Neural progenitor cell (in vitro differentiated cells): ENCODE results near the gene PHF12. TPM values are rescaled to one million over a fixed set of nuclear protein-coding genes. Genes with fewer than 3 reads are reported as not detected.

Experiments used
- DNase-seq: peaks from one replicate; pipeline ENCODE4 v3.0.0-alpha.2; 2016; ENCODE audit warnings: low spot score
- H2AFZ ChIP-seq: fragments of 200-600 bp; sonication (generic); replicated peaks from 2 replicates; pipeline ENCODE4 v1.6.1; 2016; ENCODE audit warnings: antibody characterized with exemption
- H3F3A ChIP-seq: fragments of 200-600 bp; sonication (generic); 2 replicates; pipeline ENCODE4 v1.6.1; 2016; ENCODE audit warnings: antibody characterized with exemption, low read depth
- H3K27ac ChIP-seq: fragments of 200-600 bp; sonication (generic); 2 replicates; pipeline ENCODE4 v1.5.1; 2016; ENCODE audit warnings: mild to moderate bottlenecking
- H3K27me3 ChIP-seq: fragments of 200-600 bp; sonication (generic); 2 replicates; pipeline ENCODE4 v1.6.1; 2016; ENCODE audit warnings: mild to moderate bottlenecking, moderate library complexity
- H3K36me3 ChIP-seq: fragments of 200-600 bp; sonication (generic); 2 replicates; pipeline ENCODE4 v1.5.1; 2016
- H3K4me1 ChIP-seq: fragments of 200-600 bp; sonication (generic); 2 replicates; pipeline ENCODE4 v1.6.1; 2016; ENCODE audit warnings: mixed run types
- H3K4me2 ChIP-seq: fragments of 200-600 bp; sonication (generic); 2 replicates; pipeline ENCODE4 v1.6.1; 2016
- H3K4me3 ChIP-seq: fragments of 200-600 bp; sonication (generic); 2 replicates; pipeline ENCODE4 v1.5.1; 2016
- H3K79me2 ChIP-seq: fragments of 200-600 bp; sonication (generic); 2 replicates; pipeline ENCODE4 v1.6.1; 2016; ENCODE audit warnings: low read depth
- H3K9ac ChIP-seq: fragments of 200-600 bp; sonication (generic); 2 replicates; pipeline ENCODE4 v1.6.1; 2016
- H3K9me3 ChIP-seq: fragments of 200-600 bp; sonication (generic); 2 replicates; pipeline ENCODE4 v1.5.1; 2016; ENCODE audit warnings: low read depth
- H4K20me1 ChIP-seq: fragments of 200-600 bp; sonication (generic); 2 replicates; pipeline ENCODE4 v1.6.1; 2016; ENCODE audit warnings: low read depth
- H3K27ac Mint-ChIP-seq: 3 replicates; pipeline ENCODE4 v1.8.0; 2021; ENCODE audit warnings: mixed read lengths
- H3K27me3 Mint-ChIP-seq: 2 replicates; pipeline ENCODE4 v1.8.0; 2022; ENCODE audit warnings: low read depth, mild to moderate bottlenecking, inconsistent platforms, moderate library complexity, mixed read lengths; ENCODE audit not compliant: insufficient read depth
- H3K36me3 Mint-ChIP-seq: 3 replicates; pipeline ENCODE4 v1.8.0; 2021; ENCODE audit warnings: mixed read lengths
- H3K4me1 Mint-ChIP-seq: 3 replicates; pipeline ENCODE4 v1.8.0; 2021; ENCODE audit warnings: mixed read lengths
- H3K4me3 Mint-ChIP-seq: 3 replicates; pipeline ENCODE4 v1.8.0; 2021; ENCODE audit warnings: mild to moderate bottlenecking, moderate library complexity, mixed read lengths
- H3K9me3 Mint-ChIP-seq: 3 replicates; pipeline ENCODE4 v1.8.0; 2020; ENCODE audit warnings: mixed read lengths
- CTCF ChIP-seq: fragments of 200-600 bp; sonication (generic); IDR thresholded peaks from 2 replicates; pipeline ENCODE4 v1.5.1; 2017; ENCODE audit warnings: antibody characterized with exemption, mild to moderate bottlenecking
- EZH2 ChIP-seq: fragments of 200-600 bp; sonication (generic); IDR thresholded peaks from 2 replicates; pipeline ENCODE4 v1.6.1; 2017; ENCODE audit warnings: antibody characterized with exemption, mild to moderate bottlenecking, moderate library complexity
- EZH2phosphoT487 ChIP-seq: fragments of 200-600 bp; sonication (generic); IDR thresholded peaks from 2 replicates; pipeline ENCODE4 v1.6.1; 2017; ENCODE audit warnings: antibody characterized with exemption
- total RNA-seq: library from RNA; depleted of rRNA; stranded (reverse); fragments of >200 nt; gene quantifications from 2 replicates; pipeline ENCODE4 v1.2.3, GENCODE V29; 2015; ENCODE audit warnings: low replicate concordance

The PHF12 gene
- total RNA-seq, 1 donor from 2014 or later = 49.1 TPM

GRCh38 chr17:28942925-28943324 lies 8.4 kb downstream of the PHF12 start:
- Histone ChIP-seq H3K9ac (no peak overlapping the region), H3K27ac (no peak overlapping the region), H3K4me1 (peaks cover 55% of the 10 kb centered on the region), H4K20me1 (peaks cover 99% of the 10 kb centered on the region), H2AFZ (no peak overlapping the region), H3K4me2 (no peak overlapping the region), H3K27me3 (no peaks in the 10 kb centered on the region), H3K79me2 (peaks cover 100% of the 10 kb centered on the region), H3K4me3 (no peak overlapping the region), H3K36me3 (no peaks in the 10 kb centered on the region), H3F3A (peaks cover 78% of the 10 kb centered on the region), H3K9me3 (no peaks in the 10 kb centered on the region)
- H3K36me3 Mint-ChIP-seq = peaks cover 18% of the 10 kb centered on the region
- no peaks in the 10 kb centered on the region for H3K27me3 Mint-ChIP-seq
- H3K27ac Mint-ChIP-seq = no peak overlapping the region
- no peak for DNase-seq
- H3K9me3 Mint-ChIP-seq = no peaks in the 10 kb centered on the region
- H3K4me3 Mint-ChIP-seq = no peak overlapping the region
- H3K4me1 Mint-ChIP-seq = peaks cover 54% of the 10 kb centered on the region
- TF ChIP-seq EZH2 (no peak), EZH2phosphoT487 (no peak), CTCF (no peak)

- H3F3A ChIP-seq = peaks cover 78% of the 10 kb centered on the region
- no peak for DNase-seq
- H3K9me3 ChIP-seq = no peaks in the 10 kb centered on the region
- H4K20me1 ChIP-seq = peaks cover 99% of the 10 kb centered on the region
- H3K9me3 Mint-ChIP-seq = no peaks in the 10 kb centered on the region
- no peaks in the 10 kb centered on the region for H3K27me3 Mint-ChIP-seq
- H3K79me2 ChIP-seq = peaks cover 100% of the 10 kb centered on the region
- H3K36me3 Mint-ChIP-seq = peaks cover 16% of the 10 kb centered on the region
- H3K36me3 ChIP-seq = no peaks in the 10 kb centered on the region
- H3K9ac ChIP-seq = no peak overlapping the region
- peak overlapping the region; percentile 11 for H3K4me3 ChIP-seq
- no peak overlapping the region for H2AFZ ChIP-seq
- H3K27ac Mint-ChIP-seq = no peak overlapping the region
- no peaks in the 10 kb centered on the region for H3K27me3 ChIP-seq
- H3K4me1 ChIP-seq = peaks cover 59% of the 10 kb centered on the region
- H3K4me3 Mint-ChIP-seq = no peak overlapping the region
- peak overlapping the region; percentile 80 for H3K27ac ChIP-seq
- peak overlapping the region; percentile 56 for H3K4me2 ChIP-seq
- TF ChIP-seq EZH2 (no peak), EZH2phosphoT487 (no peak), CTCF (no peak)
- peaks cover 59% of the 10 kb centered on the region for H3K4me1 Mint-ChIP-seq
Measured at GRCh38 chr17:28941251-28941650, 10.1 kb downstream of the PHF12 start.

- H4K20me1 ChIP-seq = peaks cover 99% of the 10 kb centered on the region
- H3K4me1 Mint-ChIP-seq = peaks cover 60% of the 10 kb centered on the region
- peaks cover 13% of the 10 kb centered on the region for H3K36me3 Mint-ChIP-seq
Measured at GRCh38 chr17:28940675-28941074, 10.6 kb downstream of the PHF12 start.

More at GRCh38 chr17:28940675-28941074, 10.6 kb downstream of the PHF12 start:
- H3K9me3 ChIP-seq = no peaks in the 10 kb centered on the region
- H3K27me3 ChIP-seq = no peaks in the 10 kb centered on the region
- H3K27me3 Mint-ChIP-seq = no peaks in the 10 kb centered on the region
- peak overlapping the region; percentile 56 for H3K4me2 ChIP-seq
- peak overlapping the region; percentile 53 for H3K4me3 Mint-ChIP-seq
- no peaks in the 10 kb centered on the region for H3K9me3 Mint-ChIP-seq
- H3K36me3 ChIP-seq = no peaks in the 10 kb centered on the region
- DNase-seq = peak; percentile 58
- no peak overlapping the region for H3K27ac Mint-ChIP-seq
- H3F3A ChIP-seq = peaks cover 76% of the 10 kb centered on the region
- H3K4me1 ChIP-seq = peaks cover 62% of the 10 kb centered on the region
- H3K79me2 ChIP-seq = peaks cover 100% of the 10 kb centered on the region
- no peak for TF ChIP-seq CTCF
- TF ChIP-seq EZH2phosphoT487 = no peak
- no peak for TF ChIP-seq EZH2
- no peak overlapping the region for H3K9ac ChIP-seq
- H2AFZ ChIP-seq = no peak overlapping the region
- peak overlapping the region; percentile 80 for H3K27ac ChIP-seq
- peak overlapping the region; percentile 11 for H3K4me3 ChIP-seq
